Neural cell (in vitro differentiated cells): Measurements from ENCODE around the gene SELENOO. TPM values are rescaled to one million over a fixed set of nuclear protein-coding genes. Genes with fewer than 3 reads are reported as not detected.

Experiments
- H2AFZ ChIP-seq: fragments of 200-600, 300-800 bp; sonication (generic), shearing (Covaris generic); 2 replicates; pipeline ENCODE4 v1.6.0; 2014; ENCODE audit warnings: low read depth, mild to moderate bottlenecking, antibody characterized with exemption, low read length, moderate library complexity
- H3F3A ChIP-seq: fragments of 200-600 bp; shearing (Covaris generic); 2 replicates; pipeline ENCODE4 v1.6.1; 2016; ENCODE audit warnings: mild to moderate bottlenecking, moderate library complexity, mixed read lengths, antibody characterized with exemption, low read length; ENCODE audit not compliant: insufficient read depth, poor library complexity, severe bottlenecking
- H3K27ac ChIP-seq: fragments of 200-600, 300-800 bp; sonication (generic), shearing (Covaris generic); 2 replicates; pipeline ENCODE4 v1.5.1; 2014; ENCODE audit warnings: mild to moderate bottlenecking, low read length, moderate library complexity
- H3K27me3 ChIP-seq: fragments of 300-800, 200-600 bp; sonication (generic), shearing (Covaris generic); 2 replicates; pipeline ENCODE4 v1.6.0; 2014; ENCODE audit warnings: mild to moderate bottlenecking, low read depth, low read length, moderate library complexity; ENCODE audit not compliant: insufficient read depth
- H3K36me3 ChIP-seq: fragments of 300-800, 200-600 bp; sonication (generic), shearing (Covaris generic); 2 replicates; pipeline ENCODE4 v1.5.1; 2014; ENCODE audit warnings: mild to moderate bottlenecking, antibody characterized with exemption, low read length, moderate library complexity; ENCODE audit not compliant: insufficient read depth
- H3K4me2 ChIP-seq: fragments of 300-800, 200-600 bp; sonication (generic), shearing (Covaris generic); 2 replicates; pipeline ENCODE4 v1.6.0; 2014; ENCODE audit warnings: mild to moderate bottlenecking, low read length
- H3K4me3 ChIP-seq: fragments of 300-800, 200-600 bp; sonication (generic), shearing (Covaris generic); 2 replicates; pipeline ENCODE4 v1.5.1; 2014; ENCODE audit warnings: mild to moderate bottlenecking, low read length, moderate library complexity
- H3K79me2 ChIP-seq: fragments of 200-600 bp; shearing (Covaris generic); replicated peaks from 2 replicates; pipeline ENCODE4 v1.6.0; 2014; ENCODE audit warnings: mild to moderate bottlenecking, low read length, moderate library complexity; ENCODE audit not compliant: insufficient read depth
- H3K9ac ChIP-seq: fragments of 300-800, 200-600 bp; sonication (generic), shearing (Covaris generic); 2 replicates; pipeline ENCODE4 v1.6.1; 2016; ENCODE audit warnings: mild to moderate bottlenecking, low read length, mixed read lengths
- H3K9me2 ChIP-seq: fragments of 200-600 bp; shearing (Covaris generic); 2 replicates; pipeline ENCODE4 v1.6.1; 2016; ENCODE audit warnings: mild to moderate bottlenecking, low read length, mixed read lengths; ENCODE audit not compliant: insufficient read depth
- H3K9me3 ChIP-seq: fragments of 200-600, 300-800 bp; sonication (generic), shearing (Covaris generic); 2 replicates; pipeline ENCODE4 v1.6.1; 2016; ENCODE audit warnings: mild to moderate bottlenecking, mixed run types, low read length, moderate library complexity, mixed read lengths
- H4K20me1 ChIP-seq: fragments of 200-600 bp; shearing (Covaris generic); 2 replicates; pipeline ENCODE4 v1.6.1; 2016; ENCODE audit warnings: mild to moderate bottlenecking, mixed run types; ENCODE audit not compliant: insufficient read depth
- CTCF ChIP-seq: fragments of 450-650 bp; IDR thresholded peaks from 2 replicates; pipeline ENCODE4 v1.5.1; 2014; ENCODE audit warnings: antibody characterized with exemption, mild to moderate bottlenecking, moderate library complexity; ENCODE audit not compliant: poor library complexity, severe bottlenecking
- EP300 ChIP-seq: fragments of 450-650 bp; conservative IDR thresholded peaks from 2 replicates; pipeline ENCODE4 v1.6.1; 2014; ENCODE audit warnings: antibody characterized with exemption, mild to moderate bottlenecking, moderate library complexity; ENCODE audit not compliant: poor library complexity, severe bottlenecking
- EZH2 ChIP-seq: fragments of 200-600, 300-800 bp; shearing (Covaris generic), sonication (generic); IDR thresholded peaks from 2 replicates; pipeline ENCODE4 v1.6.1; 2014; ENCODE audit warnings: antibody characterized with exemption, low read length, borderline replicate concordance, mild to moderate bottlenecking; ENCODE audit not compliant: insufficient read depth, poor library complexity, severe bottlenecking
- MXI1 ChIP-seq: fragments of 450-650 bp; conservative IDR thresholded peaks from 2 replicates; pipeline ENCODE4 v1.6.1; 2014; ENCODE audit warnings: antibody characterized with exemption, mild to moderate bottlenecking; ENCODE audit not compliant: poor library complexity, severe bottlenecking
- POLR2AphosphoS5 ChIP-seq: IDR thresholded peaks from 2 replicates; pipeline ENCODE4 v1.6.1; 2012
- RAD21 ChIP-seq: fragments of 450-650 bp; conservative IDR thresholded peaks from 2 replicates; pipeline ENCODE4 v1.6.1; 2014; ENCODE audit warnings: antibody characterized with exemption, mild to moderate bottlenecking, moderate library complexity
- REST ChIP-seq: IDR thresholded peaks from 2 replicates; pipeline ENCODE4 v1.6.1; 2012; ENCODE audit warnings: borderline replicate concordance
- SMC3 ChIP-seq: fragments of 450-650 bp; conservative IDR thresholded peaks from 2 replicates; pipeline ENCODE4 v1.6.1; 2014; ENCODE audit warnings: antibody characterized with exemption, mild to moderate bottlenecking, moderate library complexity; ENCODE audit not compliant: poor library complexity
- TAF1 ChIP-seq: IDR thresholded peaks from 2 replicates; pipeline ENCODE4 v1.6.1; 2012; ENCODE audit warnings: low read depth
- polyA plus RNA-seq: library from polyadenylated mRNA; depleted of rRNA; stranded (reverse); fragments of >200 nt; gene quantifications from 2 replicates; pipeline ENCODE4 v1.2.3, GENCODE V29; 2014

Gene SELENOO
- polyA plus RNA-seq, 1 donor from 2014 or later = 42.0 TPM

GRCh38 chr22:50153056-50153755 lies 47.6 kb upstream of the SELENOO start:
- Histone ChIP-seq H3K9me2 (no peaks in the 10 kb centered on the region), H3K36me3 (no peaks in the 10 kb centered on the region), H2AFZ (no peak overlapping the region), H3F3A (no peaks in the 10 kb centered on the region), H3K79me2 (no peaks in the 10 kb centered on the region), H3K27ac (no peak overlapping the region), H3K9ac (no peak overlapping the region), H3K27me3 (no peaks in the 10 kb centered on the region), H3K4me3 (no peak overlapping the region), H3K9me3 (no peaks in the 10 kb centered on the region), H3K4me2 (no peak overlapping the region), H4K20me1 (no peaks in the 10 kb centered on the region)
- no peak for TF ChIP-seq POLR2AphosphoS5
- no peak for TF ChIP-seq MXI1
- no peak for TF ChIP-seq RAD21
- TF ChIP-seq EP300 = no peak
- TF ChIP-seq REST = no peak
- TF ChIP-seq TAF1 = no peak
- TF ChIP-seq SMC3 = no peak
- no peak for TF ChIP-seq CTCF
- TF ChIP-seq EZH2 = no peak

- H3K27ac ChIP-seq = no peak overlapping the region
- H3K9ac ChIP-seq = no peak overlapping the region
- H3K79me2 ChIP-seq = no peaks in the 10 kb centered on the region
- no peak overlapping the region for H2AFZ ChIP-seq
- H3K9me2 ChIP-seq = no peaks in the 10 kb centered on the region
- H3F3A ChIP-seq = no peaks in the 10 kb centered on the region
- TF ChIP-seq TAF1 = no peak
- no peak for TF ChIP-seq EP300
- TF ChIP-seq EZH2 = no peak
- TF ChIP-seq POLR2AphosphoS5 = no peak
- TF ChIP-seq RAD21 = no peak
- no peak for TF ChIP-seq REST
- TF ChIP-seq CTCF = no peak
- H3K9me3 ChIP-seq = no peaks in the 10 kb centered on the region
- H3K4me2 ChIP-seq = no peak overlapping the region
- H4K20me1 ChIP-seq = no peaks in the 10 kb centered on the region
- H3K36me3 ChIP-seq = no peaks in the 10 kb centered on the region
- H3K4me3 ChIP-seq = no peak overlapping the region
- H3K27me3 ChIP-seq = no peaks in the 10 kb centered on the region
Observed at GRCh38 chr22:50153756-50154140, 47.1 kb upstream of the SELENOO start.
